Muscle layer of duodenum (tissue), 2 donors: ENCODE measurements around the gene SALL4.
"Not testable (repeated sequence)": the region's sequence is repeated elsewhere in the genome, so short reads cannot be mapped to it uniquely, and the experiment has no call there.

Source experiments
- H3K27ac ChIP-seq: one replicate; pipeline ENCODE4 v1.7.0; 2013; ENCODE audit warnings: mild to moderate bottlenecking, low read length
- H3K27me3 ChIP-seq: one replicate; pipeline ENCODE4 v1.7.0; 2013; ENCODE audit warnings: low read depth, mild to moderate bottlenecking, control low read depth, low read length
- H3K36me3 ChIP-seq, 2 donors: one replicate each; pipeline ENCODE4 v1.7.0; 2013; ENCODE audit warnings: low read length in 2 of 2, control low read depth in 1 of 2, mild to moderate bottlenecking in 1 of 2; ENCODE audit not compliant: insufficient read depth in 2 of 2, control insufficient read depth in 1 of 2
- H3K4me1 ChIP-seq, 2 donors: one replicate each; pipeline ENCODE4 v1.7.0; 2013; ENCODE audit warnings: low read length in 2 of 2, mild to moderate bottlenecking in 2 of 2, control low read depth in 1 of 2, moderate library complexity in 1 of 2; ENCODE audit not compliant: insufficient read depth in 2 of 2, control insufficient read depth in 1 of 2
- H3K4me3 ChIP-seq, 2 donors: one replicate each; pipeline ENCODE4 v1.7.0; 2013; ENCODE audit warnings: low read length in 2 of 2, low read depth in 1 of 2, mild to moderate bottlenecking in 1 of 2
- H3K9me3 ChIP-seq, 2 donors: one replicate each; pipeline ENCODE4 v1.7.0; 2013; ENCODE audit warnings: low read length in 2 of 2, control low read depth in 1 of 2, mild to moderate bottlenecking in 1 of 2; ENCODE audit not compliant: control insufficient read depth in 1 of 2
- donor health status: healthy.

SALL4 gene

DNA sequence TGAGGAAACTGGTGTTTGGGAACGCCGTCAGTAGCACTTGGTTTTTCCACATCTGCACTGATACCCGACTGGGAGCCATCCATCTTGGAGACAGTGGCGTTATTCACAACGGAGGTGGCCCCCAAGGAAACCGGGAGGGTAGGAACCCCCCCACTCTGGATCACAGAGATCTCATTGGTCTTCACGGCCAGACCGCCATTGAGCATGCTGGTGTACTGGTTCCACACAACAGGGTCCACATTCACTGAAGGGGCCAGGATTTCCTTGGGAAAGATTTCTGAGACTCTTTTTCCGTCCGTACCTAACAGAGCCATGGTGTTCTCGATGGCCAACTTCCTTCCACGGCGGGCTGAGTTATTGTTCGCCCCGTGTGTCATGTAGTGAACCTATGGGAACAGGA is 18.0 kb downstream of the SALL4 start:
- Histone ChIP-seq H3K4me1 (no peaks in the 10 kb centered on the region), H3K27me3 (no peaks in the 10 kb centered on the region), H3K36me3 (no peaks in the 10 kb centered on the region), H3K9me3 (peaks cover 0 to 6% of the 10 kb centered on the region in 2 donors), H3K27ac (no peak overlapping the region), H3K4me3 (no peak overlapping the region)

DNA sequence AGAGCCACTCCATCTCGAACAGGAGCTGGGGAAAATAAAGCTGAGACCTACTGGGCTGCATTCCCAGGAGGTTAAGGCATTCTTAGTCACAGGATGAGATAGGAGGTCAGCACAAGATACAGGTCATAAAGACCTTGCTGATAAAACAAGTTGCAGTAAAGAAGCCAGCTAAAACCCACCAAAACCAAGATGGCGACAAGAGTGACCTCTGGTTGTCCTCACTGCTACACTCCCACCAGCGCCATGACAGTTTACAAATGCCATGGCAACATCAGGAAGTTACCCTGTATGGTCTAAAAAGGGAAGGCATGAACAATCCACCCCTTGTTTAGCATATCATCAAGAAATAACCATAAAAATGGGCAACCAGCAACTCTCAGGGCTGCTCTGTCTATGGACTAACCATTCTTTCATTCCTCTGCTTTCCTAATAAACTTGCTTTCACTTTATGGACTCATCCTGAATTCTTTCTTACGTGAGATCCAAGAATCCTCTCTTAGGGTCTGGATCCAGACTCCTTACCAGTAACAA is 24.0 kb downstream of the SALL4 start:
- H3K27me3 ChIP-seq, H3K4me3 ChIP-seq, H3K4me1 ChIP-seq, H3K36me3 ChIP-seq, H3K27ac ChIP-seq: not testable (repeated sequence)
- H3K9me3 ChIP-seq, result peaks cover 0 to 10% of the 10 kb centered on the region in 2 donors

DNA sequence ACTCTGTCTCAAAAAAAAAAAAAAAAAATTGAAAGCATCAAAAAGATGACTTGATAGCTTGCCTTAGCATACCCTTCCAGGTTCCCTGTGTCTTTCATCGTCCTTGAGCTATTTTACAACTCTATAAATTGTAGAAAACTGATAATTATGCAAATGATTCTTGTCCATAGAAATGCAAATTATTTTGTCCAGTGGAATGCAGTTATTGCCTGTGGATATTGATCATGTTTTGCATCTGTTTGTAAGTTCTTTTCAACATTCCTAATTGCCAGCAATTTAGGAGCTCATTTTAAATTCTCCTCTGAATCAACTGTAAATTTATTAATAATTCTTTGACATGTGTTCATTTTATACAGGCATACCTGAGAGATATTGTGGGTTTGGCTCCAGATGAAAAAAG is 27.1 kb downstream of the SALL4 start:
- Histone ChIP-seq H3K4me3 (no peak overlapping the region), H3K9me3 (peaks cover 0 to 10% of the 10 kb centered on the region in 2 donors), H3K36me3 (no peaks in the 10 kb centered on the region), H3K4me1 (no peaks in the 10 kb centered on the region), H3K27me3 (no peaks in the 10 kb centered on the region), H3K27ac (no peak overlapping the region)

DNA sequence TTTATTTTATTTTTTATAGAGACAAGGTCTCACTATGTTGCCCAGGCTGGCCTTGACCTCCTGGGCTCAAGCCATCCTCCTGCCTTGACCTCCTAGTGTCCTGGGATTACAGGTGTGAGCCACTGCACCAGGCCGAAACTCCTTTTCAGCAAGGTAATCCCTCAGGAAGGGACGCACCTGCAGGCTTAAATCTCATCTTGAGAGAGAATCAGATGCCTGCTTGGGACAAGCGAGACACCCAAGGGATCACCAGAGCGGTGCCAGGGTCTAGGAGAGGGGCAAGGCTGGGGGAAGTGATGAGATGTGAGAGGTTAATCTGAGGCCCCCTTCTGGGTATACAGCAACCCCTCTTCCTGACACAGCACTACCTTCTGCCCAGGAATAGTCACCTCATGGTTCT is 30.1 kb downstream of the SALL4 start:
- no peaks in the 10 kb centered on the region for H3K36me3 ChIP-seq
- no peaks in the 10 kb centered on the region for H3K9me3 ChIP-seq
- H3K4me3 ChIP-seq, result no peak overlapping the region
- H3K27me3 ChIP-seq, result no peaks in the 10 kb centered on the region
- no peak overlapping the region for H3K27ac ChIP-seq
- H3K4me1 ChIP-seq, result no peaks in the 10 kb centered on the region

DNA sequence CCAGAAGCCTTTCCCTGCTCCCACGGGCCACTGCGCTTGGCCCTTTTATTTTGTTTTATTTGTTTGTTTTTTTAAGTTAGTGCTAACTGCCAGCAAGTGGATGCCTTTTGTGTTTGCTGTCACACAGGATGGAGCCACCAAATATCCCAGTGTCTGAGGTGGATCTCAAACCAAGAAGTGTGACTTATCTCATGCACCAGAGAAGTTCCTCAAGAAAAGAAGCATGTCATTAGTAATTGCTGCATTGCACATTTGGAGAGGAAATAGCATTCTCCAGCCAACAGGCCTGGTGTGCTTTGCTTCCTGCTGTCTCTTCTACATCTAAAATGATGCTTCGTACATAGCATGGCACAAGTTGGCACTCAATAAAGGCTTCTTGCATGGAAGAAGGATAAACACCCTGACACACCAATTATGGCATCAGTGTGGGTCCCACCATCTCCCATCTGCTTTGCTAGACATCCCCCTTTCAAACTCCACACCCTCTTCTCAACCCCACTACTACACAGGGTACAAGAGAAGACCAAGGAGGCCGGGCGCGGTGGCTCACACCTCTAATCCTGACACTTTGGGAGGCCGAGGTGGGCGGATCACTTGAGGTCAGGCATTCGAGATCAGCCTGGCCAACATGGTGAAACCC is 32.2 kb downstream of the SALL4 start:
- no peaks in the 10 kb centered on the region for H3K9me3 ChIP-seq
- H3K36me3 ChIP-seq, result no peaks in the 10 kb centered on the region
- no peak overlapping the region for H3K4me3 ChIP-seq
- H3K27me3 ChIP-seq, result no peaks in the 10 kb centered on the region
- H3K27ac ChIP-seq, result no peak overlapping the region
- no peaks in the 10 kb centered on the region for H3K4me1 ChIP-seq

DNA sequence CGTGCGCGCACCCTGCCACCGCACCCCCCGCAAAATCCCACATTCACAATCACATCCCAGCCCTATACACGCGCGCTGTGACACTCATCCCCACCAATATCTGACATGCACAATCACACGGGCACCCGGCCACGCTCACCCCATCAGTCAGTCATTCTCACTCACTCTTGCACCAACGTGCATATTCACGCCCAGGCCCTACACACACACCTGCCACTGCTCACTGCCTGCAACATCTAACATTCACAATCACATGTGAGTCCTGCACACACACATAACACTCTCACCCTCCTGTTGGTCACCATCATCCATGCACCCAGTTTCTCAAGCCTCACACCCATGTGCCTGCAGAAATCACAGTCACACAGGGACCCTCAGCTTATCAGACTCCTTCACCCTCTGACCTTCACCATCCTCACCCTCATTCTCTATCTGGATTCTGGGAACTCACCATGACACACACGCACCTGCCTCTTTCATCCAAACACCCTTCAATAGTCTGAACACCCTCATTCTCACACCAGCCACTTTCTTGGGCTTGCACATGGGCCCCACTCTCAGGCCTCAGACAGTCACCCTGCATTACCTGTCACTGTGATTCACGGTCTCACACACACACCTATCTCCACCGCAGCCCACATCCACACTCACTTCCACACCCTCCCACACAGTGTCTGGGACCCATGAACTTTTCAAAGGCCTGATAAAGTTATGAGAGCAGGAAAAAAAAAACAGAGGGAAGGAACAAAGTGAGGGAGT is 33.4 kb downstream of the SALL4 start:
- Histone ChIP-seq H3K27me3 (no peaks in the 10 kb centered on the region), H3K4me3 (peak overlapping the region in 1 of 2 donors; percentile 31), H3K36me3 (no peaks in the 10 kb centered on the region), H3K9me3 (no peaks in the 10 kb centered on the region), H3K4me1 (no peaks in the 10 kb centered on the region), H3K27ac (no peak overlapping the region)

DNA sequence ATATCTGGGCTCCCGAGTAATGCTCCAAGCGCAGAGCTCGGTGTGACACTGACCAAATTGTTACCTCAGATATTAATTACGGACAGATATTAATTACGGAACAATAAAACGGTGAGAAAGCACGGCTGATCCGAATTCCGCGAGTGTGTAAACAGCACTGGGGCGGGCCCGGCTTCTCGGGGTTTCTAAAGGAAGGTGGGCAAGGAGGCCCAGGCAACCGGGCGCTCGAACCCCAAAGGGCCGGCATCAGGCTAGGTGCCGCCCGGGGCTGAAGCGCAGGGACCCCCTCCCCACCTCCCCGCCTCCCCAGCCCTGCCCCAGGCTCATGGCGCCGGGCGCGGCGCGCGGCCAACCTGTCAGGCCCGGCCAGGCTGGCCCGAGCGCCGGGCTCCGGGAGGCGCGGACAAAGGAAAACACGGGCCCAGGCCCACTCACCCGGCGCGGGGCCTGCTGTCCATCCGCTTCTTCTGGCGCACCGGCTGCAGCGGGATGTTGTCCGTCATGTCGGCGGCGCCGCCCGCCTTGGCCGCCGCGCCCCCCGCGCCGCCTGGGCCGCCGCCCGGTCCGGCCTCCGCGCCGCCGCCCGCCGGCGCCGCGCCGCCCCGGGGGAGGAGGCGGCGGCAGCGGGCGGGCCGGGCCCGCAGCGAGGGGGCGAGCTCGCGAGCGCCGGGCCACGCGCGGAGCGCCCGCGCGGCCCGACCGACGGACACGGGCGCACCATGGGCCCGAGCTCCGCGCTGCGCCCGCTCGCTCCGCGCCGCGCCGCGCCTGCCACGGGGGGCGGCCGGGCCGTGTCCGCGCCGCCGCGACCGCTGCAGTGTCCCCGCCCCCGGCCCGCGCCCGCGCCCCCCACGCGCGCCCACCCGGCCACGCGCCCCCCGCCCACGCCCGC is 34.2 kb downstream of the SALL4 start, which contains the start of gene ATP9A:
Gene ATP9A, minus strand, starts transcription at position 524 of the 892 bp plus-strand sequence. Its CDS starts 21 bp downstream, at position 503.
- H3K27me3 ChIP-seq, result no peaks in the 10 kb centered on the region
- H3K9me3 ChIP-seq, result no peaks in the 10 kb centered on the region
- peak within 1 kb of the TSS; percentile 77 for H3K27ac ChIP-seq
- H3K4me1 ChIP-seq, result no peaks in the 10 kb centered on the region
- peak within 1 kb of the TSS; percentile 81 to 93 for H3K4me3 ChIP-seq
- H3K36me3 ChIP-seq, result no peaks in the 10 kb centered on the region

DNA sequence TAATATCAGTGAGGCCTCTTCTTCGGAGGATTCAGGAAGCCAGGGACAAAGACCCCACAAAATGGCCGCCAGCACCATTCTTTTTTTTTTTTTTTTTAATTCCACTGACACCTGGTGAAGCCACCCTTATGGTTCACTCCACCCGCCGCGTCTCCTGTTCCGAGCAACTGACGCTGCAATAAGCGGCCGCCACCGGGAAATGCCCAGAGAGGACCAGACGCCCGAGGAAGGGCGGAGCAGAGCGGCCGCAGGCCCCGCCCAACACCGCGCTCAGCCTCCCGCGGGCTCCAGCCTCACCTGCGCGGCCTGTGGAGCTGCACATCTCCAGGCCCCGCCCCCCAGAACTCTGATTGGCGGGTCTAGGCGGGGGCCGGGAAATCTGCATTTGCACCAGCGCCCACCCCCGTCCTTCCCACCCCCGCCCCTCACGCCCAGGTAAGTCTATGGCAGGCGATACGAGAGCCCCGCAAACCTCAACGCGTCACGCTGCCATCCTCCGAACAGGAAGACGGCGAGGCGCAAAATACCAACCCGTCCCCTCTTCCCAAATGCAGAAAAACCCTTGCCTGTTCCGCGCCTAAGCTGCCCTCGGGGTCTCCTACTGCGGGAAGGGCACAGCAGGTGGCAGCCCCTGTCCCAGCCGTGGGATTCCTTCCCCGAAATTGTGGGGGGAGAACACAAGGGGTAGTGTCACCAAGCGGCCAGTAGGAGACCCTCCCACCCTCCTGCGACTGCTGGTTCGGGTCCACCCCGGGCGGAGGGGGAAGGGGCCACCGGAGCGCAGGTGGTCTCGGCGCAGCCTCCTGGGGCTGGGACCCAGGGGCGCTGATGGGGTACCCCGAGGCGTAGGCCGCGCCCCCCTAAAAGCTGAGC is 35.1 kb downstream of the SALL4 start:
- Histone ChIP-seq H3K36me3 (no peaks in the 10 kb centered on the region), H3K27ac (peak overlapping the region; percentile 77), H3K4me1 (no peaks in the 10 kb centered on the region), H3K9me3 (no peaks in the 10 kb centered on the region), H3K27me3 (no peaks in the 10 kb centered on the region), H3K4me3 (peak overlapping the region; percentile 81 to 93)

DNA sequence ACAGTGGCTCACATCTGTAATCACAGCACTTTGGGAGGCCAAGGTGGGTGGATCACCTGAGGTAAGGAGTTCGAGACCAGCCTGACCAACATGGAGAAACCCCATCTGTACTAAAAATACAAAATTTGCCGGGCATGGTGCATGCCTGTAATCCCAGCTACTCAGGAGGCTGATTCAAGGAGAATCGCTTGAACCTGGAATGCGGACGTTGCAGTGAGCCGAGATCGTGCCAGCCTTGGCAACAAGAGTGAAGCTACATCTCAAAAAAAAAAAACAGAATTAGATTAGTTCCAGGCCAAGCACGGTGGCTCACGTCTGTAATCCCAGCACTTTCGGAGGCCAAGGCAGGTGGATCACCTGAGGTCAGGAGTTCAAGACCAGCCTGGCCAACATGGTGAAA is 36.9 kb downstream of the SALL4 start:
- H3K9me3 ChIP-seq, result not testable (repeated sequence)

DNA sequence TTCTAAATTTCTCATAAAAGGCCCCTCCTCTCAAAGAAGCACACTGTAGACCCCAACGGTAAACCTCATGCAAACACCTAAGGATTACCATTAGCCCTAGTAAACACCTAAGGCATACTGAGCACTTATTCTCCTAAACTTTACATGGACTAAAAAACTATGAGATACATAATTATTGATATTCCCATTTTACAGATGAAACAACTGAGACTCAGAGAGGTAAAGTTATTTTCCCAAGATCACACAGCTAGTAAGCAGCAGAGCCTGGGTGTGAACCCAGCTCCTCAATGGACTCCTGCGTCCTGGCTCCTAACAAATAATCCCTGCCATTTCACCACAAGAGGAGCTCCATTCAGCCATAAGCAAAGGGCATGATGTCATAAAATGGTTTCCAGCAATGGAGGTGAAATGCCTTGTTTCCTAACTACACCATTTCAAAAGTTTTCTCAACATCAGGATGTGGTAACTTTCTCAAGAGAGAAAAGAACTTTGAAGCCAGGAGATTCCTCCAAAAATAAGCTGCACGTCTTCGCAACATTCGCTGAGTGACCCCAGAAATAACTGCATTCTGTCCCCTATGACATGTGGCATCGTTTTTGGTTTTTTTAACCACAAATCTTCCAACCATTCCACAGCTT is 38.2 kb downstream of the SALL4 start:
- Histone ChIP-seq H3K27ac (no peak overlapping the region), H3K27me3 (no peaks in the 10 kb centered on the region), H3K4me3 (no peak overlapping the region), H3K36me3 (no peaks in the 10 kb centered on the region), H3K4me1 (no peaks in the 10 kb centered on the region), H3K9me3 (no peaks in the 10 kb centered on the region)

More for the DNA sequence above, 36.9 kb downstream of the SALL4 start:
- not testable (repeated sequence) for H3K4me1 ChIP-seq, H3K36me3 ChIP-seq, H3K27ac ChIP-seq, H3K4me3 ChIP-seq, H3K27me3 ChIP-seq
